Testis (tissue), 2 donors: ENCODE results near the gene MAP3K3.

Experiments
- CTCF ChIP-seq, 3 experiments: fragments of 450-650 bp in 2 of 3; fragments of 200-600 bp in 1 of 3; sonication (generic) in 1 of 3; IDR thresholded peaks; one replicate each; pipeline ENCODE4 v1.5.1; 2016 to 2019; ENCODE audit warnings: antibody characterized with exemption in 3 of 3, mild to moderate bottlenecking in 2 of 3, moderate library complexity in 1 of 3
- POLR2A ChIP-seq: fragments of 450-650 bp; IDR thresholded peaks from one replicate; pipeline ENCODE4 v1.6.1; 2017; ENCODE audit warnings: antibody characterized with exemption, mild to moderate bottlenecking, moderate library complexity

- TF ChIP-seq POLR2A (no peak), CTCF (IDR thresholded peaks at IDR 0.05) (no peak)
Observed at GRCh38 chr17:63676584-63676983, 54.4 kb downstream of the MAP3K3 start.
